Right lobe of liver (tissue), 6 donors: ENCODE data around the gene ANO6. TPM values are rescaled to one million over a fixed set of nuclear protein-coding genes. Genes with fewer than 3 reads are reported as not detected.

Experiments used
- ATAC-seq, 4 donors: fragments of 200-7000 bp; cut with Tn5 transposase; one replicate each; pipeline ENCODE4 v1.9.1; 2020; ENCODE audit warnings: mild to moderate bottlenecking in 4 of 4, moderate library complexity in 4 of 4
- DNase-seq, 3 donors: peaks; one replicate each; pipeline ENCODE4 v3.0.0-alpha.2; 2020
- H3K27ac ChIP-seq, 3 donors: fragments of 200-600 bp; one replicate each; pipeline ENCODE4 v1.8.0; 2022
- H3K27me3 ChIP-seq, 2 donors: fragments of 200-600 bp; one replicate each; pipeline ENCODE4 v1.8.0; 2022
- H3K36me3 ChIP-seq, 4 donors: fragments of 200-600 bp; sonication (generic) in 1 of 4; one replicate each; pipeline versions ENCODE4 v1.5.1 to v1.8.0; 2017 to 2022; ENCODE audit warnings: control low read depth in 1 of 4
- H3K4me1 ChIP-seq, 4 donors: fragments of 200-600 bp; sonication (generic) in 1 of 4; one replicate each; pipeline versions ENCODE4 v1.5.1 to v1.8.0; 2017 to 2022; ENCODE audit warnings: control low read depth in 1 of 4
- H3K4me3 ChIP-seq, 3 donors: fragments of 200-600 bp; one replicate each; pipeline ENCODE4 v1.8.0; 2022
- H3K9me3 ChIP-seq, 4 donors: fragments of 200-600 bp; sonication (generic) in 1 of 4; one replicate each; pipeline versions ENCODE4 v1.5.1 to v1.8.0; 2017 to 2022; ENCODE audit warnings: control low read depth in 1 of 4
- CTCF ChIP-seq, 4 donors: fragments of 200-600 bp in 3 of 4; fragments of 450-650 bp in 1 of 4; IDR thresholded peaks; one replicate each; pipeline versions ENCODE4 v1.5.1 to v1.8.0; 2016 to 2022; ENCODE audit warnings: antibody characterized with exemption in 4 of 4, mild to moderate bottlenecking in 2 of 4
- POLR2A ChIP-seq: fragments of 450-650 bp; IDR thresholded peaks from one replicate; pipeline ENCODE4 v1.6.1; 2017; ENCODE audit warnings: antibody characterized with exemption, mild to moderate bottlenecking
- WGBS: methylation state at CpG from one replicate; pipeline ENCODE4 v1.1.6; 2018; ENCODE audit warnings: low coverage, low lambda C conversion rate; ENCODE audit not compliant: insufficient coverage; ENCODE audit errors: missing lambda C conversion rate; 5-methylcytosine and 5-hydroxymethylcytosine counted together
- intact Hi-C, 2 donors: fragments of 100-400 bp; cut with DNase I; formaldehyde crosslinking; loops; one replicate each; pipeline versions ENCODE4 v1.11.2 to v1.14.1; 2022
- total RNA-seq, 6 experiments: library from RNA; depleted of rRNA in 2 of 6; stranded (reverse); fragments of >200 nt in 2 of 6; fragmentation: NEBNext Ultra II Directional in 3 of 6; extraction: Animal tissue kit (Norgen Biotek cat#: 25700) in 3 of 6; gene quantifications; one replicate each; pipeline versions ENCODE4 v1.1.0 to v1.2.4, GENCODE V29; 2016 to 2023
- donor health status: DM: no; HTN: yes; CAD: no.
- donor health status: DM: no; HTN: no; CAD: no.
- donor health status: DM: no; HTN: no; CAD: no.
- donor health status: DM: no; HTN: yes; CAD: no.
- donor health status: DM: no; HTN: yes; CAD: no.

The ANO6 gene
- total RNA-seq, 6 experiments from 2014 or later, result 41.8 to 78.5 (median 48.9) TPM

GRCh38 chr12:45298721-45299692 is 83.1 kb downstream of the ANO6 start:
- ATAC-seq, result no peak
- Histone ChIP-seq H3K4me3 (no peak overlapping the region), H3K36me3 (no peaks in the 10 kb centered on the region), H3K27me3 (no peaks in the 10 kb centered on the region), H3K9me3 (no peaks in the 10 kb centered on the region), H3K27ac (no peak overlapping the region), H3K4me1 (peaks cover 0 to 12% (median 4%) of the 10 kb centered on the region in 4 donors)
- intact Hi-C loops, result no loop called here
- no peak for TF ChIP-seq POLR2A
- no peak for TF ChIP-seq CTCF (IDR thresholded peaks at IDR 0.05)
- WGBS, result 59% methylated on average over 8 of the region's 8 CpGs
- no peak for DNase-seq

DNA sequence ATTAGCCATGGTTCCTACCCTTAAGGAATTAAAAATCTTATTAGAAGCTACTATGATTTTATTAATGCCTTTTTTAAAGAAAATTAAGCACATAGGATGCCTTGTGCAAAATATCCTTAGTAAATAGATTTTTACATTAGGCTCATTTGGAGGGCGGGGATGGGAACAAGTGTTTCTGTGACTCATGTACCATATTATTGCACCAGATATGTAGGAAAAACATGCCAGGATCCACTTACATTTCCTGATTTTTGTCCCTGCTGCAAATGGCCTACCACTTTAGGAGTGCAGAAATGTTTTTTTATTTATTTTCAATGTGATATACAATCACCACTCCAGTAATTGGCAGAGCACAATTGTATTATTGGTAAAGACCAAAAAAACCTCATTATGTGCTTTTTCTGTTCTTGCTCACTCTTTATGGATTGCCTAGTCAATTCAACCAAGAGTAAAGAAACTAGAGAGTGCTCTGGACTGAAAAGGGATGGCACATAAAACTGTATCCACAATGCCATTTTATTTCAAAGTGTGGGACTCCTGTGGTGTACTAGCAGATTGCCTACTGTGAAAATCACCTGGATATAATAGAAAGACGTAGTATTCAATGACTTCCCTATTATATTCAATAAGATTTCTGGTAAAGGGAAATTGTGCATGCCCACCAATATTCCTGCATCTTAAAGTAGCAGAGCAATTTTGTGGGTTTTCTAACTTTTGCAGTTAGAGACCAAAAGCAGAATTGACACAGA is 86.9 kb downstream of the ANO6 start:
- Histone ChIP-seq H3K4me3 (no peak overlapping the region), H3K4me1 (peaks cover 0 to 25% (median 6%) of the 10 kb centered on the region in 4 donors), H3K9me3 (no peaks in the 10 kb centered on the region), H3K27me3 (no peaks in the 10 kb centered on the region), H3K27ac (no peak overlapping the region), H3K36me3 (no peaks in the 10 kb centered on the region)
- ATAC-seq (no peak), DNase-seq (no peak)
- intact Hi-C loops, result no loop called here
- TF ChIP-seq POLR2A (no peak), CTCF (IDR thresholded peaks at IDR 0.05) (no peak)
- WGBS, result 97% methylated on average over 2 of the region's 2 CpGs

GRCh38 chr12:45303945-45304344 is 88.0 kb downstream of the ANO6 start:
- Histone ChIP-seq H3K27ac (no peak overlapping the region), H3K27me3 (no peaks in the 10 kb centered on the region), H3K4me3 (no peak overlapping the region), H3K9me3 (no peaks in the 10 kb centered on the region), H3K4me1 (peaks cover 0 to 25% (median 6%) of the 10 kb centered on the region in 4 donors), H3K36me3 (no peaks in the 10 kb centered on the region)
- ATAC-seq (peak in 1 of 4 donors; percentile 47), DNase-seq (no peak)
- 94% methylated on average over 3 of the region's 3 CpGs for WGBS
- intact Hi-C loops, result no loop called here
- no peak for TF ChIP-seq CTCF (IDR thresholded peaks at IDR 0.05)
- TF ChIP-seq POLR2A, result no peak

GRCh38 chr12:45304514-45305178 is 88.8 kb downstream of the ANO6 start:
- H3K4me1 ChIP-seq, result peaks cover 0 to 25% (median 6%) of the 10 kb centered on the region in 4 donors
- ATAC-seq, result peak in 3 of 4 donors; percentile 40 to 66 (median 45)
- 52% methylated on average over 5 of the region's 5 CpGs for WGBS
- H3K27me3 ChIP-seq, result no peaks in the 10 kb centered on the region
- no peaks in the 10 kb centered on the region for H3K36me3 ChIP-seq
- H3K9me3 ChIP-seq, result no peaks in the 10 kb centered on the region
- no peak overlapping the region for H3K27ac ChIP-seq
- no peak for TF ChIP-seq POLR2A
- TF ChIP-seq CTCF (IDR thresholded peaks at IDR 0.05), result no peak
- DNase-seq, result peak in 1 of 3 donors; percentile 49
- intact Hi-C loops, result no loop called here
- no peak overlapping the region for H3K4me3 ChIP-seq
